AG08396 (cell line): Measurements from ENCODE around the gene HCAR3.
"Not testable (repeated sequence)": the region's sequence is repeated elsewhere in the genome, so short reads cannot be mapped to it uniquely, and the experiment has no call there.

Source experiments
- DNase-seq: peaks from one replicate; pipeline ENCODE4 v3.0.0; 2012; ENCODE audit warnings: low spot score, mixed read lengths

The HCAR3 gene

DNA sequence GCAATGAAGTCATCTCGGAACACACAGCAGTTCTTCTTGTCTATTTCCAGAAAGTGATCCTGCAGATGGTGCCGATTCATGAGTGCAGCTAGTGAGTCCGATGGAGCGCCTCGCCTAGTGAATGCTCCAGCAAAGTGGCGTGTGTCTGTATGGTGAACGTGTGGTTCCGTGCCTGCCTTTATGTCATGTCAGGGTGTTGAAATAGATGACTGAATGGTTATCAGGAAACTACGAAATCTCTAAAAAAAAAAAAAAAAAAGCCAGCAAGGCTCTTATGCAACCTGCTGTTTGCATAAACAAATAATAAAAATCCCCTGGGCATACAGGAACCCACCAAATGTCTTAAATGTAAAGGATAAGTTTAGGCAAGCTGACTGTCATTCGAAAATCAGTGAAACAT, at the start of gene HCAR3:
Gene HCAR3 (minus strand): TSS at position 154 of the 400 bp plus-strand sequence. CDS start 74 bp downstream, at position 80.
- DNase-seq = not testable (repeated sequence)

DNA sequence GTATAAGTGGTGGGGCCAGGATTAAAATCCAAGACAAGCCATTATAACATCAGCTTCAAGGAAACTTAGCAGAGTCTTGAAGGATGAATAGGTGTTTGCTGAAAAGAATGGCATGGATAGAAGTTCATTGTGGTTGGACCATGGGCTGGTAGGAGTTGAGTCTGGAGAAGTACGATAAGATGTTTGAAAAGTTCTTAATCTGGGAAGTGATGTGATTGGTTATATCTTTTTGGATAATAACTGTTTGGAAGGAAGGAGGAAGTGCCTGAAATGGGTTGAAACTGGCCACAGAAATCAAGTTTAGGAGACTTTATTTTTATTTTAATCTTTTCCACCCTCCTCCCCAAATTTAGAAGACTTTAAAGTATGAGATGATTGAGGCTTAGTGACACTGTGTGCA, 41.0 kb upstream of the HCAR3 start:
- no peak for DNase-seq

DNA sequence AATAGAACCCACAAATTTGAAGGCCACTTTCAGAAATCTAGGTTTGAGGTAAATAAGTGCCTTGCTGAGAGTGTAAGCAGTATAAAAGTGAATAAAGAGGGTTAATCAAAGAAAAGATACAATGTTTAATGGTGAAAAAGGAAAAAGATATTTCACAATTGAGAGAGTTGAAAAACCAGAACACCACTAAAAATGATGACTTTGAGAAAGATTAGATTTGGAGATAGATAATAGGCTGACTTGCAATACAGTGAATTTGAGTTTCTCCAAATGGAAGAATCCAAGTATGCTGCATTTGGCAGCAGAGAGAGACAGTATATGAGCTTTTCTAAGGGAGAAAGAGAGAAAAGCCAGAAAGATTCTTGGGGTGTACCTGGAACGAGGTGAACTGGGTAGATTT, 38.2 kb upstream of the HCAR3 start:
- DNase-seq = no peak

DNA sequence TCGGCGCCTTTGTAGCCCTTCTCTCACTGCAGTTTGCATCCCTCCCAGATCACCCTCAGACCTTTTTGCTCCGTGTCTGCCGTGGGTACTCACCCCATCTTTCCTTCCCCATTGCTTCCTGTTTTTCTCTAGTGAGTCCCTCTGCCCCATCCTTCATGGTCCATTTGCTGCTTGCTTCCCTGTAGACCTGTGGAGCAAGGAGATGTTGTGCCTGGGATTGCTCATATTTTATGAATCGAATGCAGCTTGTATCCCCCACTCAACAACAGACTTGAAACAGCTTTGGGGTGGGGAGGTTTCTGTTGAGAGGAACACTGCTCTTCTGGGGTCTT, 36.7 kb upstream of the HCAR3 start:
- no peak for DNase-seq

- peak; percentile 98 for DNase-seq
Observed at GRCh38 chr12:122752464-122753318, 36.1 kb upstream of the HCAR3 start, which contains the start of gene DENR. TSS of gene DENR (plus strand) at chr12:122752824. CDS start at chr12:122753702, 878 bp downstream.

- not testable (repeated sequence) for DNase-seq
Observed at GRCh38 chr12:122750781-122751515, 34.3 kb upstream of the HCAR3 start.

DNA sequence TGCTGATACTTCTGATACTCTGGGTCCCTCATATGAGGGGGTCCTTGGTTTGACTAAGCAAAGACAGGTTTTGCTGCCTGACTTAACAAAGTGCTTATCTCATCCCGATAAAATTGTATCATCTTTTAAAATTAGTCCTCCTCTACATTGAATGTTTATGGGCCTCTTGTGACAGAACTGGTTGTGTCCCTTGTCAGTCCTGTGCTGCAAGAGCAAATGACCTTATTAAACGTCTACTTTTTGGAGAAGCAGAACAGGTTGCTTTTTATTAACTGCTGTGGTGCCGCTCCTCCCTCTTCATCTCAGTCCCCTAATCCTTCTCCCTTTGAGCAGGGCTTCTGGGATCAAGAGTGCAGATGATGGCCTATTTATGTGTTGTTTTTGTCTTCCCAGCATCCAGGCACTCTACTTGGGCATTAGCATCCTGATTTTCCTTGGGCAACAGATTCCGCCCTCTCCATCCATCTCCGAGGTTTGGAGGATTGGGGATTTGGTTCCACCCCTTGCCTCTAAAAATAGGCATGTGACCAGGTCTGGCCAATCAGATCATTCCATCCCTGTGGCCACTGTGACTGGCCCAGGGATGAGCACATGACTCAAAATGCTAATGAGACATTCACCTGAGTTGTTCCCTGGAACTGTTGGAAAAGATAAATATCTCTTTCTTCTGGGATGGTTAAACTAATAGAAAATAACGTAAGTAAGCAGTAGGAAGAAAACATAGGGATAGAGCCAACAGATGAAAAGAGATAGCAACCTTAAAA, 33.1 kb upstream of the HCAR3 start:
- no peak for DNase-seq

GRCh38 chr12:122747224-122748135, 30.9 kb upstream of the HCAR3 start:
- no peak for DNase-seq

DNA sequence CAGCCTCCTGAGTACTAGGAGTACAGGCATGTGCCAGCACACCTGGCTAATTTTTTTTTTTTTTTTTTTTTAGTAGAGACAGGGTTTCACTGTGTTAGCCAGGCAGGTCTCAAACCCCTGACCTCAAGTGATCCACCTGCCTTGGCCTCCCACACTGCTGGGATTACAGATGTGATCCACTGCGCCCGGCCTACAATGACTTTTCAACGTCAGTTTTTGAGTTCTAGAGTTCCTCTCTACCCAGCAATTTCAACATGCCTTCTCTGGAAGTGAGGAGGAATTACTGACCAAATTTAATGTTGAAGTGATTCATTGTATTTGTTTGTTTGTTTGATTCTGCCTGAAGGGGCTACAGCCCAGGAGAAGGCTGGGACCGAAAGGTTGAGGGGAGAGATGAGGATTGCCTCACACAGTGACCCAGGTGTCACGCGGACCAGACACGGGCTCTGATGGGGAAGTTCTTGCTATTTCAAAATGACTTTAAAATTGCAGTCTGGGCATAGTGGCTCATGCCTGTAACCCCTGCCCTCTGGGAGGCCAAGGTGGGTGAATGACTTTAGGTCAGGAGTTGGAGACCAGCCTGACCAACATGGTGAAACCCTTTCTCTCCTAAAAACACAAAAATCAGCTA, 27.4 kb upstream of the HCAR3 start:
- DNase-seq = no peak

DNA sequence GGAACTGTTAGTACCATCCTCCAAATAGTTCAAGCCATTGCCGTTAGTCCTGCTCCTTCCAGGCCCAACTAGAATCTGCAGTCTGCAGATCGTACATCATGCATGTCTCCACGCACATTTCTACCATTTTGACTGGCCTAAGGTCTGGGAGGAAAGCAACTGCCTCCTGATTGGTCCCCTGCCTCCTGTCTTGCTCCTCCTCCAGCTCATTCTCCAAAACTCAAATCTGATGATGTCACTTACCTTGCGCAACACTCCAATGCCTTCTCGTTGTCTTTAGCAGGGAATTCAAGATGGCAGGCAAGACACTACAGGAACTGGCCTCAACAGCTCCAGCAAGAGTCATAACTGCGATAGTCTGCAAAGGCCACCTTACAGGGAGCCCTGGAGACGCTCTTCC, 23.7 kb upstream of the HCAR3 start:
- no peak for DNase-seq

GRCh38 chr12:122738571-122738970, 22.0 kb upstream of the HCAR3 start:
- DNase-seq = no peak

DNA sequence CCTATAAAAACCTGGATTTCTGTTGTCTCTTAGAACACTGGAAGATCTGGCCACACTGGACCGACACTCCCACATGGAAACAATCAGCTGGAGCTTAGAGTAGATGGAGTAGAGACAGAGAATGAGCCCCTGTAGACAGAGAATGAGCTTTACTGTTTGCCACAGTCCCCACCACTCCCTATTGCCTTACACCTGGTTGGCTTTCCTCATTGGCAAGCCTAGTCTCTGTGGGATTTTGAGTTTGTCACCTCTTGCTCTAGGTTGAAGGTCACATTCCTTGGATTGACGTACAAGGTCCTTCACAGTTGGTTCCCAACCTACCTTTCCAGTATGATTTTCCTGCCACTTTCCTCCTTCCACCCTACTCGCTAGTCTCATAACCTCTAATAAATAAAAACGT, 16.0 kb upstream of the HCAR3 start:
- no peak for DNase-seq

DNA sequence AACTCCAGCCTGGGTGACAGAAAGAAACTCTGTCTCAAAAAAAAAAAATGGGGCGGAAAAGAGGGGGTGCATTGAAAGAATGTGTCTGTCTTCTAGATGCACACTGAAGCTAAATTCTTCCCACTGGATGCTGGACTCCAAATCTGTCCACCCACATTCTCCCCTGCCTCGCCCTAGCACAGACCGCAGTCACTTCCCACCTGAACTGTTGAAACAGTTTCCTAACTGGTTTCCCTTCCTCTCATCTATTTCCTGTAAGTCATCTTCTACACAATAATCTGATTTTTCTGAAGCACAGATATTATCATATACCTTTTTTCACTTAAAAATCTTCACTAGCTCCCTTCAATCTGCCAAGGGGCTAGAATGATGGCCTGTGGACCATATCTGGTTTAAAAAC, 15.6 kb upstream of the HCAR3 start:
- no peak for DNase-seq

DNA sequence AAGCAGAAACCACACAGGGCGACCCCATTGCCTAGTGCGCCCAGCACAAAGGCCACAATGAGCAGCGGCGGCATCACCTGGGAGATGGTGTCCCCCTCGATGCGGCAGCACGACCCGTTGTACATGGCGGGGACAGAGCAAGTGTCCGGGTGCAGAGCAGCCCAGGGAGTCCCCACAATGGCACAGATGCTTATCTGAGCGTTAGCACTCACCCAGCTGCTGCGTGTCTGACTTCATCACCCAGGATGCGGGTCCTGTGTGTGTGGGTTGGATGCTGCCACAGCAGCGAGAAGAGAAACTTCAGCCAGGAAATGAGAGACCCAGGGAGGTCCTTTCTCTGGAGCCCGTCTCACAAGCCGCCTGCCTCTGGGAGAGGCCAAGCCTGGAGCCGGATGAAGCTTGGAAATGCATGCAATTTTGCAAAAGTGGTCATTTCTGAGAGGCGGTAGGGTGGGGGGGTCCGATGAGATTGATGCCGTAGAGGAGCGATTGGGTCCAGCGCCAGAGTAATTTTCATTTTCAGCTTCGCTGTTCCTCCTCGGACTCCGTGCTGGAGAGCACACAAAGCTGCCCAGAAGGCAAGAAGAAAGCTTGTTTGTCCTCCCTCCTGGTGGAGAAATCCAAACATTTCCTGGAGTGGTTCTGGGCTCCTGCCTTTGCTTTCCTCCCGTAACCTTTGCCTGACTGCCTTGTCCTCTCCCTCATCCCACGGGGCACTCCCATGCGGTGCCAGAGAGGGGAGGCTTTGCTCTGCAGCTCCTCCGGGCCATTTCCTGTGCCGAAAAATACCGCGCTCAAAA, 13.8 kb upstream of the HCAR3 start, which contains the start of gene HCAR1:
Gene HCAR1 (minus strand): TSS at position 630 of the 800 bp plus-strand sequence. CDS start 505 bp downstream, at position 125.
- DNase-seq = no peak

DNA sequence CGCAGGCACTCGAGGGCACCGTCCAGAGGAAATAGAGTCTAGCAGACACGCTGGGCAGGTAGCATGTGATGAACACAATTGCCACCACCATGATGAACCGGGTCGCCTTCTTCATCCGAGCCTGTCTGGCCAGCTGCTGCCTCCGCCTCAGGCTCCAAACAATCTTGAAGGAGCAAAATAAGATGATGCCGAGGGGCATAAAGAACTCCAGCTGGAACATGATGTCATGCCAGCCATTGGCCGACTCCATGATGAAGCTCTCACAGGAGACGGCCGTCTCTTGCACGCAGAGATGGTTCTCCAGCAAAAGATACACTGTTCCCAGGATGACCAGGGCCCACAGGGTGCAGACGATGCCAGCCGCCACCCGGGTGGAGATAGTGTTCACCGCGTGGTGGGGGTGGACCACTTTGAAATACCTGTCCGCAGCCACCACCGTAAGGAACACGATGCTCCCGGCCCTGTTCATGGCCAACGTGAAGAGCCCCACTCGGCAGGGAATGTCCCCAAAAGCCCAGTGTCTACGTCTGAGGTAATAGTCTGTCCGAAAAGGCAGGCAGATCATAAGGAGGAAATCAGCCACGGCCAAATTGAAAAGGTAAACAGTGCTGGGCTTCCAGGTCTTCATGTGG, 13.1 kb upstream of the HCAR3 start:
- DNase-seq = no peak

- DNase-seq = no peak
Observed at GRCh38 chr12:122726080-122726558, 9.5 kb upstream of the HCAR3 start.

DNA sequence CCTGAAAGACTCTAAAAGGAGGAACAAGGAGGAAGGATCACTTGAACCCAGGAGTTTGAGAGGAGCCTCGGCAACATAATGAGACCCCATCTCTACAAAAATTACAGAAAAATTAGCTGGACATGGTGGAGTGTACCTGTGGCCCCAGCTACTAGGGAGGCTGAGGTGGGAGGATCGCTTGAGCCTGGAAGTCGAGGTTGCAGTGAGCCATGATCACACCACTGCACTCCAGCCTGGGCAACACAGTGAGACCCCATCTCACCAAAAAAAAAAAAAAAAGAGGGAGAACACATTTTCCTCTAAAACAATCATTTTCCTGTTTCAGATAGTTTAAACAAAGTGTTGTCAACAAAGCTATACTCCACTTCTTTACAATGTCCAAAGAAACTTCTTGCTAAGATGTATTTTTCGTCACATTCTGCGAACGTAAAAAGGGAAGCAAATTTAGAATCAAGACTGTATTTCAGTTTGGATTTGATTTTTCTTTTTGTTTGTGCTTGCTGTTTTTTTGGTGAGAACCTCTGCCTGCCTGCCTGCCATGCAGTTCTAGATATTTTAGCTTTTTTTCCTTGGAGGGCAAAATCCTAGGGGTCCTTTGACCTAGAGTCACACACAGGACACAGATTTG, 9.0 kb upstream of the HCAR3 start:
- no peak for DNase-seq

DNA sequence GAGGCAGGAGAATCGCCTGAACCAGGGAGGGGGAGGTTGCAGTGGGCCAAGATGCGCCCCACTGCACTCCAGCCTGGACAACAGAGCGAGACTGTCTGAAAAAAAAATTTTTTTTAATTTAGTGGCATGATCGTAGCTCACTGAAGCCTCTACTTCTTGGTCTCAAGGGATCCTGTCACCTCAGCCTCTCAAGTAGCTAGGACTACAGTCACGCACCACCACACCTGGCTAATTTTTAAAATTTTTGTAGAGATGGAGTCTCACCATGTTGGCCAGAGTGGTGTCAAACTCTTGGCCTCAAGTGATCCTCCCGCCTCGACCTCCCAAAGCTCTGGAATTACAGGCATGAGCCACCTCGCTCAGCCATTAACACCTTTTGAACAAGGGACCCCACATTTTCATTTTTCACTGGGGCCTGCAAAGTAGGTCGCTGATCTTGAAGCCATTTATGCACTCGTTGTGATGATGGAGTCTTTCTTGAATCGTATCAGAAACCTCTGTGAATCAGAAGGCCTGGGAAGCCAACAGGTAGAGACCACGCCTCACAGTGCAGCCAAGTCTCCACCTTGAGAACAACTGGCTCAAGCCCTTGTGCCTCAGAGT, 8.1 kb upstream of the HCAR3 start:
- no peak for DNase-seq
